Effector memory CD4-positive, alpha-beta T cell (primary cell): ENCODE measurements around the gene MREG.

ENCODE experiments used
- DNase-seq, 3 donors: peaks; one replicate each; pipeline ENCODE4 v3.0.0-alpha.2; 2020
- H3K27ac ChIP-seq: 2 replicates; pipeline ENCODE4 v1.7.0; 2013; ENCODE audit warnings: mild to moderate bottlenecking, low read length, moderate library complexity; ENCODE audit not compliant: insufficient read depth, poor library complexity, severe bottlenecking
- H3K27me3 ChIP-seq: replicated peaks from 2 replicates; pipeline ENCODE4 v1.7.0; 2013; ENCODE audit warnings: mild to moderate bottlenecking, low read length; ENCODE audit not compliant: insufficient read depth, control insufficient read depth, poor library complexity, severe bottlenecking
- H3K36me3 ChIP-seq: 2 replicates; pipeline ENCODE4 v1.7.0; 2013; ENCODE audit warnings: mild to moderate bottlenecking, low read length, moderate library complexity; ENCODE audit not compliant: control insufficient read depth, insufficient read depth
- H3K4me1 ChIP-seq: 2 replicates; pipeline ENCODE4 v1.7.0; 2013; ENCODE audit warnings: low read length, mild to moderate bottlenecking; ENCODE audit not compliant: control insufficient read depth, insufficient read depth, poor library complexity, severe bottlenecking
- H3K4me3 ChIP-seq: 2 replicates; pipeline ENCODE4 v1.7.0; 2013; ENCODE audit warnings: low read length, low read depth, mild to moderate bottlenecking; ENCODE audit not compliant: insufficient read depth, poor library complexity, severe bottlenecking
- H3K9me3 ChIP-seq: 2 replicates; pipeline ENCODE4 v1.7.0; 2013; ENCODE audit warnings: mild to moderate bottlenecking, low read length, moderate library complexity; ENCODE audit not compliant: control insufficient read depth

Gene MREG

DNA sequence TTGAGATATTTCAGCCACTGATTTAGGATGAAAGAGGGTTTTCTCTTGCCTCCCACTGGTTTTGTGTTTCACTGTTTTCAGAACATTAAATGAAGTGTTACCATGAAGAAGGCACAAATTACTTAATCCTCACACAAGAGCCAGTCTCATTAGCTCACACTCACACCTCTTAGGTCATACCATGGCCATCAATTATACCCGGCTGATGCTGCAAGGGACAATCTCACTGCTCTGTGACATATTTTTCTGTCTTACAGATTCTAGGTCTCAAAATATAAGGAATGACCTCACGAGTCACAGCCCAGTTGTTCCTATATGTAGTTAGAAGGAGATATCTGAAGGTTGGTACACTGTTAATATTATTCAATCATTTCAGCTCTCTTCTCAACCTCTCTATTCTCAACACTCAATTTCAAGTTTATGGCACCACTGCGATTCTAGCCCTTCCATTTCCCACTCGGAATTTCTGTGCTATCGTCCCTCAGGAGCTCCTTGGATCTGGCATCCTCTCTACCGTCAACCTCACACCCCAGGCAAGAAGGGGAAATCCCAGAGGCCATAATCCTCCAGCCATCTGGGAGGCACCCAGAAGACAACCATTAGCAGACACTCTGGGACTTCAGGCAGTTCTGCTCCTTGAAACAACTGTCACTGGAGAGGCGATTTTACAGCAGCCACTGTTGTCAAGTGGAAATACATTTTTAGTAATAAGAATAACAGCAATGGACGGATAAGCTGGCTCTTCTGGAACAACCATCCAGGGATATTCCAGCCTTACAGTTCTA is 101.9 kb downstream of the MREG start:
- Histone ChIP-seq H3K27ac (no peak overlapping the region), H3K27me3 (no peaks in the 10 kb centered on the region), H3K9me3 (no peaks in the 10 kb centered on the region), H3K4me3 (no peak overlapping the region), H3K4me1 (no peaks in the 10 kb centered on the region), H3K36me3 (no peaks in the 10 kb centered on the region)
- DNase-seq = no peak

- Histone ChIP-seq H3K27ac (no peak overlapping the region), H3K4me1 (no peaks in the 10 kb centered on the region), H3K4me3 (no peak overlapping the region), H3K27me3 (no peaks in the 10 kb centered on the region), H3K36me3 (no peaks in the 10 kb centered on the region), H3K9me3 (no peaks in the 10 kb centered on the region)
- DNase-seq = no peak
Measured at GRCh38 chr2:215910180-215910579, 103.2 kb downstream of the MREG start.

DNA sequence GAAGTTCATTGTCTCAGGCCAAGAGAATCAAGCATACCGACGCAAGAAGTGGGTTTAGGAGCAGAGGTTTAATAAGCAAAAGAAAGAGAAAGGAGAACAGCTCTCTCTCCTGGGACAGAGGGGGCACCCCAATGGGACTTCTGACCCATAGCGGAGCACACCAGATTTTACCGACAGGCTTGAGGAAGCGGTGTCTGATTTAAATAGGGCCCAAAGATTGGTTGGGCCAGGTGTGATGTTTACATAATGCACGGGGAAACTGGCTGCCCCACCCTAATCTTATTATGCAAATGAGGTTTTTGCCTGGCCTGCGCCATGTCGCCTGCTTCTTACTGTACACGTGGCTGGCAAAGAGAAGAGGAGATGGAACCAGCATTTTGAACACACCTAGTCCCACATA is 106.2 kb downstream of the MREG start:
- Histone ChIP-seq H3K4me3 (no peak overlapping the region), H3K9me3 (no peaks in the 10 kb centered on the region), H3K4me1 (no peaks in the 10 kb centered on the region), H3K27ac (no peak overlapping the region), H3K27me3 (no peaks in the 10 kb centered on the region), H3K36me3 (no peaks in the 10 kb centered on the region)
- DNase-seq = no peak

GRCh38 chr2:215906458-215906857 is 106.9 kb downstream of the MREG start:
- no peaks in the 10 kb centered on the region for H3K27me3 ChIP-seq
- H3K36me3 ChIP-seq = no peaks in the 10 kb centered on the region
- DNase-seq = no peak

GRCh38 chr2:215905691-215906090 is 107.7 kb downstream of the MREG start:
- Histone ChIP-seq H3K4me1 (no peaks in the 10 kb centered on the region), H3K27me3 (no peaks in the 10 kb centered on the region), H3K9me3 (no peaks in the 10 kb centered on the region), H3K36me3 (no peaks in the 10 kb centered on the region), H3K4me3 (no peak overlapping the region), H3K27ac (no peak overlapping the region)
- no peak for DNase-seq

More at GRCh38 chr2:215906458-215906857, 106.9 kb downstream of the MREG start:
- no peak overlapping the region for H3K4me3 ChIP-seq
- H3K4me1 ChIP-seq = no peaks in the 10 kb centered on the region
- H3K9me3 ChIP-seq = no peaks in the 10 kb centered on the region
- H3K27ac ChIP-seq = no peak overlapping the region

GRCh38 chr2:215904101-215904500 is 109.2 kb downstream of the MREG start:
- H3K4me3 ChIP-seq = no peak overlapping the region
- H3K27ac ChIP-seq = no peak overlapping the region
- no peaks in the 10 kb centered on the region for H3K4me1 ChIP-seq
- no peaks in the 10 kb centered on the region for H3K36me3 ChIP-seq
- no peaks in the 10 kb centered on the region for H3K9me3 ChIP-seq
- H3K27me3 ChIP-seq = no peaks in the 10 kb centered on the region
- DNase-seq = no peak

DNA sequence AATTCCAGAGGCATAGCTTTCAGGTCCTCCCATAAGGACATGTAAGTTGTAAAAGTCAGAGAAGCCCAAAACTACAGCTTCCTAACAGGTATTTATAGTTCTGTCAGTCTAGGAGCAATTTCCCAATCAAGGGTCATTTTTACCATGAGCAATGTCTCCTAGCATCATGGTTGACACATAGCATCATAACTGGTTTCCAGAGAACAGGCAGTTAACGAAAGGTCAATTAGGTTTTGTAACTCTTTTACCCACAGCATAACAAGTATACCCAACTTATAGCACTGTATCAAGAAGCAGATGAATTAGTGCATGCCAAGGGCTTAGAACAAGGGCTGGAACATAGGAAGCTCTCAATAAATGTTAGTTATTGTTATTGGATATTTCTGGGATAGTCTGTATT is 110.1 kb downstream of the MREG start:
- H3K4me1 ChIP-seq = no peaks in the 10 kb centered on the region
- no peaks in the 10 kb centered on the region for H3K27me3 ChIP-seq
- no peak overlapping the region for H3K27ac ChIP-seq
- no peak for DNase-seq
- no peaks in the 10 kb centered on the region for H3K9me3 ChIP-seq
- H3K4me3 ChIP-seq = no peak overlapping the region
- H3K36me3 ChIP-seq = no peaks in the 10 kb centered on the region

- Histone ChIP-seq H3K36me3 (no peaks in the 10 kb centered on the region), H3K27ac (no peak overlapping the region), H3K27me3 (no peaks in the 10 kb centered on the region), H3K4me3 (no peak overlapping the region), H3K9me3 (no peaks in the 10 kb centered on the region), H3K4me1 (no peaks in the 10 kb centered on the region)
- DNase-seq = no peak
Measured at GRCh38 chr2:215901796-215902195, 111.6 kb downstream of the MREG start.

DNA sequence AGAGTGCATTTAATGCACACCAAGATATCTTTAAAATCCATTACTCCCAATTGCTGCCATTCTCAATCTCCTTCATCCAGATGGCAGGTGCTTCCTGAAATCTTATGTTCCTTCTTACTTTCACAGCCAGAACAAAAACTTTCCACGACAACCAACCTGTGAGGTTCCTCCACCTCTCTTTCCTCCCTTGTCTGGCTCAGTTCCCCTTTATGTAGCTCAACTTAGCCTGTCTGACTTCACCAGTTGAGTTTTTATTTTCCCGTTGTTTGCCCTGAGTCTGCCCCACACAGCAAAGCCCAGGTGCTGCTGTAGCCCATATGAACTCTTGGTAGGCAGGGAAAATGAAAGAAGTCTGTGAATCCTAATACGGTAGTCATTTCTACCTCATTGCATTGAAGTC is 112.5 kb downstream of the MREG start:
- no peaks in the 10 kb centered on the region for H3K9me3 ChIP-seq
- no peaks in the 10 kb centered on the region for H3K27me3 ChIP-seq
- no peaks in the 10 kb centered on the region for H3K4me1 ChIP-seq
- H3K36me3 ChIP-seq = no peaks in the 10 kb centered on the region
- H3K4me3 ChIP-seq = no peak overlapping the region
- no peak for DNase-seq
- H3K27ac ChIP-seq = no peak overlapping the region

GRCh38 chr2:215900203-215900611 is 113.1 kb downstream of the MREG start:
- Histone ChIP-seq H3K27ac (no peak overlapping the region), H3K4me3 (no peak overlapping the region), H3K36me3 (no peaks in the 10 kb centered on the region), H3K4me1 (no peaks in the 10 kb centered on the region), H3K27me3 (no peaks in the 10 kb centered on the region), H3K9me3 (no peaks in the 10 kb centered on the region)
- no peak for DNase-seq
